Neuron (in vitro differentiated cells): ENCODE measurements around the gene EFNA5.

Source experiments
- H2AFZ ChIP-seq: one replicate; pipeline ENCODE4 v1.6.1; 2013; ENCODE audit warnings: low read depth, mild to moderate bottlenecking, inconsistent platforms, low read length, moderate library complexity
- H3K27me3 ChIP-seq: one replicate; pipeline ENCODE4 v1.6.1; 2013; ENCODE audit warnings: low read length; ENCODE audit not compliant: insufficient read depth
- H3K36me3 ChIP-seq: one replicate; pipeline ENCODE4 v1.6.1; 2013; ENCODE audit warnings: low read length; ENCODE audit not compliant: insufficient read depth
- H3K4me1 ChIP-seq: one replicate; pipeline ENCODE4 v1.6.1; 2013; ENCODE audit warnings: low read length; ENCODE audit not compliant: insufficient read depth
- H3K4me3 ChIP-seq: 2 replicates; pipeline ENCODE4 v1.5.1; 2013; ENCODE audit warnings: mild to moderate bottlenecking, low read length, moderate library complexity
- H3K9me3 ChIP-seq: one replicate; pipeline ENCODE4 v1.6.1; 2013; ENCODE audit warnings: low read length

EFNA5 gene

DNA sequence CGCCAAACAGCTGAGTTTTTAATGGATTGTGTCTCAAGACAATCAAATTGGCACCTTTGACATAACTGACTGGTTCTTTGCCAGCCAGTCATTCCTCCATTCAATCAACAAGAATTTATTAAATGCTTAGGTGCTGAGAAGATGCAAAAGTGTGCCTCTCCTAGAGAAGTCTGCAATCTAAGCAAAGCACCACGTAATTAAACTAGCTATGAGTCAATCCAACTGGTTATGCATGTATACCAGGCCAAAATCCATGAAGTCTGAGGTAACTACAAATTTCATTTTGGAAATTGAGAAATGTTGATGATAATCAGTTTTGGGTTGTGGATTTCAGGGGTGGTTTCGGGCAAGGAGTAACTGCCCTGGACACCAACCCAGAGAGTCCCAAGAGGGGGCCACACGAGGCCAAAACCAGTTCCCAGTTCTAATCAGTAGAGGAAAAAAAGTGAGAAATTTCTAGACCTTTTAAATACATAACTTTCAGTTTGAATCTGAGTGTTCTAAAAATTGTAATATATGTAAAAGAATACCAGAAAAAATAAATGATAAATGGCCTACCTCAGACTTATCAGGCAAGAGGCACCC, 92.6 kb downstream of the EFNA5 start:
- no peaks in the 10 kb centered on the region for H3K9me3 ChIP-seq
- no peak overlapping the region for H3K4me3 ChIP-seq
- peaks cover 24% of the 10 kb centered on the region for H3K4me1 ChIP-seq
- no peaks in the 10 kb centered on the region for H3K36me3 ChIP-seq
- no peak overlapping the region for H2AFZ ChIP-seq
- H3K27me3 ChIP-seq, result no peaks in the 10 kb centered on the region

DNA sequence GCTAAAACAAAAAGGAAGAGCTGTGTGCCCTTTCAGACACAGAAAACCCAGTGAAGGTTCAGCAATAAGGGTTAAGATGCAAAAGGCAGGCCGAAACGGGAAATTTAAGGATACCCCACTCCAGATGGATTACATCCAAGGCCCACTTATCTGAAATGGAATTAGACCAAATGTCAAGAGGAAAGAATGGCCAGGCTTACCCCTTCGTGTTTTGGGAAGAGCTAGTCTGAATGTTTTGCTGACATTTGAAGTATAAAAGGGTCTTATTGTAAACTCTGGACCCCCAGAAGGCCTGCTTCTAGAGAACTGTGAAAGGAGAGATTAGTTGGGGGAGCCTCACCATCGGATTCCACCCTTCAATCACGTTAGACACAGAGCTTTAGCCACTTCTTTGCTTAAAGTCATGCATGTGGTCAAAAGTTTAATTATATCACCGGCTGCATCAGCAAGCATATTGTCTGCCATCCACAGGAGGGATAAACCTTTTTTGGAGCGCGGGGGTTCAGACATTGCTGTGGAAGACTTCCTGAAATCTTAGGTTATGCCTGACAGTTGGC, 93.3 kb downstream of the EFNA5 start:
- H2AFZ ChIP-seq, result no peak overlapping the region
- H3K9me3 ChIP-seq, result no peaks in the 10 kb centered on the region
- H3K4me3 ChIP-seq, result no peak overlapping the region
- H3K4me1 ChIP-seq, result peaks cover 31% of the 10 kb centered on the region
- H3K36me3 ChIP-seq, result no peaks in the 10 kb centered on the region
- no peaks in the 10 kb centered on the region for H3K27me3 ChIP-seq

DNA sequence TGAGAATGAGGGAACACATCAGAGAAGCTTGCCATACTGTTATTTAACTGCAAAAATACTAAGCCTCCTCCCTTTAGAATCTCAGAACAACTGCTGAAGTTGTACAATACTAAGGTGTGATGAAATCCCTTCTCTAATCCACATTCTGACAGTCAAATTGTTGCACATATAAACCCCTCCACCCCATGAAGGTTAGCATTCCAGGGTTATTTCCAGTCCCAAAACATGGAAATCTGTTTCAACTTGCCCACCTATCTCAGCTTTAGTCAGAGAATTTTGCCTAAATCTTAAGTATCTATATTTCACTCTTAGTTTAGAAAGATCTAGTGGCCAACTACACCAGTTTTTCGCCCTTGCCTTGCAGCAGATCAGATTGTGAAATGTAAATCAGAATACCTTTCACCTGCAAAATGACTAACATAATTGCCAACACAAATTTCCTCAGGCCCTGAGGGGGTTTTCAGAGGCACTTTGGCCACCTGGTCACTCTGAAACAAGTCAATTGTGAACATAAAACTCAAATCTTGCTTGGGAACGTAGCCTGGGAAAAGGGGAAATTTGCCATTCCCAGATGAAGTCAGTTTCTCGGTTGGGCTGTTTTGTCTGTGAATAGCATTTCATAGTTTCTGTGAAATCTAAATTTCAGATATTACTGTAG, 93.9 kb downstream of the EFNA5 start:
- Histone ChIP-seq H3K36me3 (no peaks in the 10 kb centered on the region), H3K4me3 (no peak overlapping the region), H3K4me1 (peaks cover 32% of the 10 kb centered on the region), H3K27me3 (no peaks in the 10 kb centered on the region), H3K9me3 (no peaks in the 10 kb centered on the region), H2AFZ (no peak overlapping the region)

DNA sequence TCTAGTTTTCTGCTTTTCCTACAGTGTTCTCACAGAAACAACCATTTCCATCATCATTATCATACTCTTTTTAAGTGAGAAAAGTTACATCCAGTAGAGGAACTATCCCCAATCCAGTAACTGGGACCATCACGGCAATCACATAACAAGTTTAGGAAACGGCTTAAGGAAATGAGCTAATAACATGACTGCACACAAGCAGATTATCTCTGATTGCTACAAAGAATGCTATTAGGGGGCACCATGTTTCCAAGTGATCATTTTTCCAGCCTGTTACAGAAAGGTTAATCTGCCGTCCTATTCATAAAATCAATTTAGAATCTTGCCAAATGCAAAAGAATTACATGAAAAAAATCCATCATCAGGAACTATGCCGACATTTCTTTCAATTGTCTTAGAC, 94.6 kb downstream of the EFNA5 start:
- Histone ChIP-seq H3K4me3 (no peak overlapping the region), H3K4me1 (peaks cover 39% of the 10 kb centered on the region)

DNA sequence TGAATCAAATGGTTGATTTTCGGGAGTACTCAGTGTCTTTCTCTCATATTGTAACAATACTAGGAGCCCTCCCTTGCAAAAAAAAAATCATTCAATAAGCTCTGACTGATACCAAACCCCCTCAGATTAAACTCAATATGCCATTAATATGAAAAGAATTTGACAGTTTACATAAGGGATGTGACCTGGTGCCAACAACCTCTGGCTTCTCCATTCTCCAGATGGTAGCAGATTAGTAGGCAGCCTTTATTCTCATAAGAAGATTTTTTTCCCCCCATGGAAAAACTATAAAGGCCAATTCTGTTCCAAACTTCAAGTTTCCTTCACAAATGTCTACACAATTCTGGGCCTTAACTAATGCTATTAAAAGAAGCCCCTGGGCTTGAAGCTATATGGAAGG, 96.5 kb downstream of the EFNA5 start:
- Histone ChIP-seq H3K36me3 (no peaks in the 10 kb centered on the region), H3K9me3 (no peaks in the 10 kb centered on the region), H3K27me3 (no peaks in the 10 kb centered on the region), H3K4me1 (peaks cover 52% of the 10 kb centered on the region), H3K4me3 (no peak overlapping the region), H2AFZ (no peak overlapping the region)

More for the DNA sequence above, 94.6 kb downstream of the EFNA5 start:
- H3K36me3 ChIP-seq, result no peaks in the 10 kb centered on the region
- H2AFZ ChIP-seq, result no peak overlapping the region
- H3K27me3 ChIP-seq, result no peaks in the 10 kb centered on the region
- H3K9me3 ChIP-seq, result no peaks in the 10 kb centered on the region

DNA sequence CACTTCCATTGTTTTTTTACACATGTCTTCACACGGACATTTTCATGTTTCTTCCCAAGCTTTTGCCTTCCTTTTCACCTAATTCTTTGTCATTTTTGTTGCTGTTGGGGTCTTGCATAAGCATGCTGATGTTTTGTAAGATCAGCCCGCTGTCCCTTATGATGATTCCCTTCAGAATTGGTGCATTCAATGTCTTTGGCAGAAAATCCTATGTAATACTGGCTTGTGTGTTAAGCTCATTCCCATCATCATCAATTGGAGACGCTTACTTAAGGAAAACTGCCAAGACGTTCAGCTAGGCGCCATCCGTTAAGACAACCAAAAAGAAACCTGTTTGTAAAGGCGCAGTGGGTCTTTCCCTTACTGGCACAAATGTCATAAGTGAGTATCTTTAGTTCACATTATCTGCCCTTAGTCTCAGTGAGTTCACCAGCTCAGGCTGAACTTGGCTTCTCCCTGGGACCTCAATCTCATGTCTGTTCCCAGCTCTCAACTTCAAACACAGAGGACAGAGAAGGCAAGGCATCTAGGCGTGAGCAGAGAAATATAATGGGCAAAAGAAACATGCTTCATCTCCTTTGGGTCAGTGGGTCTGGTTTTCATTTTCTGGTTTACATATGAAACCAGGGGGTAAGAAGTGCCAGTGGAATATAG, 97.9 kb downstream of the EFNA5 start:
- H3K4me3 ChIP-seq, result peak overlapping the region; percentile 47
- no peaks in the 10 kb centered on the region for H3K36me3 ChIP-seq
- H3K4me1 ChIP-seq, result peaks cover 47% of the 10 kb centered on the region
- no peaks in the 10 kb centered on the region for H3K27me3 ChIP-seq
- no peak overlapping the region for H2AFZ ChIP-seq
- H3K9me3 ChIP-seq, result no peaks in the 10 kb centered on the region

DNA sequence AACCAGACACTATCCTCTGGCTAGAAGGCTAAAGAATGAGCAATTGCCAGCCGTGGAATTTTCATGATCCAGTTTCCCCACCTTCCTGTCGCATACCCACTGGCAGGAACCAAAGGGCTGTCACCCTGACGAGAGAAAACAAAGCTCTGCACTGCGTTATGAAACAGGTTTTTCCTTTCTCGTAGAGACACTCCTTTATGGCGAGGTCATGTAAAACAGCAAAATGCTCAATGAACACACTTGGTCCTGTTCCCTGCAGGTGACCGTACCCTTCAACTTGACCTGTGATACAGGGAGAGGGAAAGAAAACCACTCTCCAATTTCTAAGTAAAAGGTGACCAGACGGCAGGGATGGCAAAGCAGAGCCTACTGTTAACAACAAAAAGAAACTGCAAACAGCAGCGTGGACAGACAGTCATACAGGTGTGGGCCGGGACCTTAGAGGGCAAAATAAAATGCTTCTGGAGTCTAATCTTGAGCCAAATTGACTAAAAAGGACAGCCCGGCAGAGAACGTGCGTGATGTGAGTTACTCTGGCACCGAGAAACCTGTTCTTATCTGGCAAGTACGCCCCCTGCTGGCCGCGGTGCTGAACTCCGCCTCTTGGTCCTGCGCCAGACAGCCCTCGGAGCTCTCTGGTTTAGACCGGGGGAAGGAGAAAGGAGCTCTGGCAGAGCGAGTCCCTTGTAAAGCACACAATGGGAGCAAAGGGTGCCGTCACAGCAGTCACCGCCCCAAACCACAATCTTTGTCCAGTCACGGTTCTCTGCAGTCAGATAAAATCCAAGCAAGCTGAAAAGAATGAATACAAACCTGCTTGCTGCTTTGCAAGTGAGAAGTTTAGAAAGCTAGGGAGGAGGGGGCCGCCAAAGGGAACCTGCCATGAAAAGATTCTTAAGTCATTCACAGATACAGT, 98.9 kb downstream of the EFNA5 start:
- Histone ChIP-seq H3K9me3 (no peaks in the 10 kb centered on the region), H3K36me3 (no peaks in the 10 kb centered on the region), H3K27me3 (no peaks in the 10 kb centered on the region), H2AFZ (no peak overlapping the region), H3K4me3 (peak overlapping the region; percentile 47), H3K4me1 (peaks cover 56% of the 10 kb centered on the region)

DNA sequence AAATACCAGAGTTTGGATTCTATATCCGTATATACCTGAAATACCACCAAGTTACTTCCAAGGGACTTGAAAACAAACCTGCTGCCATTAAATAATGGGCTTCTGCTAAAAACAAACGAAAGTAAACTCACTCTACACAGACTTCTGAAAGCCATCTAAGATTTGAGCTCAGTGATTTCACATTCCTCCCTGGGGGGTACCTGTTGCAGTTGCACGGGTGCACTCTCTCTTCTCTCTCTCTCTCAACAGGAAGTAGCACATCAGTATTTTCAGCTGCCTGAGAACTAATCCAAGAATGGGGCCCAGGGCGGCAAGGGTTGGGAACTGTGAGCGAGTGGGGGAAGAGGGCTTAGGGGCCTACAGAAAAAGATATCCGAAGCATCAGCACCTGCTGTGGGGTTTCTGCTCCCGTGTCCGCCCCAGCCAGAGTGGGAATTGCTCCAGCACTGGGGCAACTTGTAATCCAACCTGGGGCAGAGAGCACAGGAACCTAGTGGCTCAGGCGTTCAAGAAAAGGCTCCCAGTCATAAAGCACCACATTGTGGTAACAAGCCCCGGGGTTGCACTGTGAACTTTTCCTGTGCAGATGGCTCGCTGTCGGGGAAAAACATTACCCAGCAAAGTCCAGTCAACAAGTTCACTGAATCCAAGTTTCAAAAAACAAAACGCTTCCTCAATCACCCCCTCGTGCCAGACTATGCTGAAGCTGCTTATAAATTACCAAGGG, 99.8 kb downstream of the EFNA5 start:
- Histone ChIP-seq H3K36me3 (no peaks in the 10 kb centered on the region), H3K9me3 (no peaks in the 10 kb centered on the region), H3K4me3 (peak overlapping the region; percentile 47), H3K27me3 (no peaks in the 10 kb centered on the region), H2AFZ (no peak overlapping the region), H3K4me1 (peaks cover 66% of the 10 kb centered on the region)

DNA sequence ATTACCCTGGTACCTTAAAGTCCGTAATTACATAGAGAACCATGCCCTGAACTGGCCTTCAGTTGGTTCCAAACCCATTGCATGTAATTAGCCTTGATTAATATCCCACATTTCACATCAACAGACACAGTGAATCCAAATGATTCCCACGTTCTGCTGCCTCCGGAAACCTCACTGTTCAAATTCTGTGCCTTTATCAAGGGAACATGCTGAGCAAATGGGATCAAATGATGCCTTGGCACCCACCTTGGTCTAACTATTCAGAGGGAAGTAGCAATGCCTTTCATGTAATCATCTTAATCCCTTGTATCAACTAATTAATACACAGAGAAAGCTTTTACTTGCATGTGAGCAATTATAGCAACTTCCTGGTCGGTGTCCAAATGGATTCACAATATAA, 100.6 kb downstream of the EFNA5 start:
- Histone ChIP-seq H3K36me3 (no peaks in the 10 kb centered on the region), H3K27me3 (no peaks in the 10 kb centered on the region), H3K4me3 (no peak overlapping the region), H3K9me3 (no peaks in the 10 kb centered on the region), H3K4me1 (peaks cover 73% of the 10 kb centered on the region), H2AFZ (no peak overlapping the region)

DNA sequence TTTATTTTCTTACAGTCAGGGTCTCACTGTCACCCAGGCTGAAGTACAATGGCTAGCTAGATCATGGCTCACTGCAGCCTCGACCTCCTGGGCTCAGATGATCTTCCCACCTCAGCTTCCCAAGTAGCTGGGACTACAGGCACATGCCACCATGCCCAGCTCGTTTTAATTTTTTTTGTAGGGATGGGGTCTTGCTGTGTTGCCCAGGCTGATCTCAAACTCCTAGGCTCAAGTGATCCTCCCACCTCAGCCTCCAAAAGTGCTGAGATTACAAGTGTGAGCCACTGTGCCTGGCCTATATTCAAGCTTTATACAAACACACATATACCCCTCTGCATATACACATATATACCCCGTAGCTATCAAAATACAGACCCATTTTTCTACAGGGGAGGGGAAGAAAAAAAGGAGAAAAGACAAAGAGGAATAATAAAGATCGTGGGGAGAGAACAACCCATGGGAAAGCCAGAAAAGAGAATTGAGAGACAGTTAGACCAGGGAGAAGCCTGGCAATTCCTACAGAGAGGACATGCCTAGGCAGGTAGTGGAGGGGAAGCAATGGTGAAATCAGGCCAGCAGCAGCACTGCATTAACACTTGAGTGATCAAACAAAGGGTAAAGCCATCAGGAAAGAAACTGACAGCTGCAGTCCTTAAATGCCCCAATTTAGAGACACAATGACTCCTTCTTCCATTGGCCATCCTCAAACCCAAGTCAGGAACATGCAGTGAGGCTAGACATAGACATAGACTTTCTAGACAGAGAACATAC, 102.7 kb downstream of the EFNA5 start:
- H3K4me1 ChIP-seq, result peaks cover 62% of the 10 kb centered on the region
- no peak overlapping the region for H3K4me3 ChIP-seq
- no peaks in the 10 kb centered on the region for H3K36me3 ChIP-seq
- no peaks in the 10 kb centered on the region for H3K27me3 ChIP-seq
- no peaks in the 10 kb centered on the region for H3K9me3 ChIP-seq
- no peak overlapping the region for H2AFZ ChIP-seq

DNA sequence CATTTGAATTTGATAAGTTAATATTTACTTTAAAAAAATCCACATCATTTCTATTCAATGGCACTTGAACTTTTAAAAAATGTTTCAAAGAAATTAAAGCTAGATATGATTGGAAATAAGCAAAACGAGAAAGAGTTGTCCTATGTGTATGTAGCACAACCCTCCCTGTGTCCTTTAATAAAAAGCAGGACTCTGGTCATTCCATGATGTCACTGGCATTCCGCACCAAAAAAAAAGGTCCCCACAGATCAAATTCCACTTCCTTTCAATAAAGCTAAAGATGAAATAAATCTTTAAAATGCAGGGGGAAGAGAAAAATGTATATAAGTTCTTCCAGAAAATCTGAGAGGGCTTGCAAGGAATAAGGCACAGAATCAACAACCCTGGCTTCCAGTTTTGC, 103.8 kb downstream of the EFNA5 start:
- Histone ChIP-seq H3K4me3 (no peak overlapping the region), H2AFZ (no peak overlapping the region), H3K9me3 (no peaks in the 10 kb centered on the region), H3K4me1 (peaks cover 55% of the 10 kb centered on the region), H3K36me3 (no peaks in the 10 kb centered on the region), H3K27me3 (no peaks in the 10 kb centered on the region)
